ENCODE measurements around the gene ABCA3. TPM values are rescaled to one million over a fixed set of nuclear protein-coding genes. Genes with fewer than 3 reads are reported as not detected.

Gene ABCA3
- total RNA-seq, 1 donor, result 1.4 TPM

GRCh38 chr16:2226918-2227317, 113.6 kb downstream of the ABCA3 start:
- H3K27me3 ChIP-seq (ENCODE audit: insufficient read depth, low read length), result no peaks in the 10 kb centered on the region
- H3K27ac ChIP-seq (ENCODE audit: low read depth, low read length), result no peak overlapping the region
- no peak for DNase-seq (ENCODE audit: insufficient read length, low spot score, missing footprints)
- TF ChIP-seq CTCF (IDR thresholded peaks at IDR 0.05; ENCODE audit: extremely low read depth, low read depth, low read length), result no peak
- peaks cover 25% of the 10 kb centered on the region for H3K36me3 ChIP-seq (ENCODE audit: insufficient read depth, low read length)
- H4K20me1 ChIP-seq (ENCODE audit: insufficient read depth, low read length), result peaks cover 54% of the 10 kb centered on the region
- H3K9me3 ChIP-seq (ENCODE audit: low read depth, low read length), result no peaks in the 10 kb centered on the region
- no peak overlapping the region for H3K4me2 ChIP-seq (ENCODE audit: insufficient read depth, low read length)
- peaks cover 14% of the 10 kb centered on the region for H3K4me1 ChIP-seq (ENCODE audit: insufficient read depth, low read length)
- no peak overlapping the region for H2AFZ ChIP-seq (ENCODE audit: low read length)
- H3K4me3 ChIP-seq (ENCODE audit: insufficient read depth, low read length), result no peak overlapping the region
- peaks cover 64% of the 10 kb centered on the region for H3K79me2 ChIP-seq (ENCODE audit: insufficient read depth, low read length)

GRCh38 chr16:2226245-2226793, 114.2 kb downstream of the ABCA3 start:
- H3K36me3 ChIP-seq (ENCODE audit: insufficient read depth, low read length), result peaks cover 21% of the 10 kb centered on the region
- H3K27ac ChIP-seq (ENCODE audit: low read depth, low read length), result peak overlapping the region; percentile 5
- no peaks in the 10 kb centered on the region for H3K27me3 ChIP-seq (ENCODE audit: insufficient read depth, low read length)
- H3K4me1 ChIP-seq (ENCODE audit: insufficient read depth, low read length), result peaks cover 14% of the 10 kb centered on the region
- no peak overlapping the region for H2AFZ ChIP-seq (ENCODE audit: low read length)
- H3K9me3 ChIP-seq (ENCODE audit: low read depth, low read length), result no peaks in the 10 kb centered on the region
- peaks cover 51% of the 10 kb centered on the region for H4K20me1 ChIP-seq (ENCODE audit: insufficient read depth, low read length)
- TF ChIP-seq CTCF (IDR thresholded peaks at IDR 0.05; ENCODE audit: extremely low read depth, low read depth, low read length), result no peak
- peak; percentile 91 for DNase-seq (ENCODE audit: insufficient read length, low spot score, missing footprints)
- peak overlapping the region; percentile 20 for H3K4me2 ChIP-seq (ENCODE audit: insufficient read depth, low read length)
- H3K4me3 ChIP-seq (ENCODE audit: insufficient read depth, low read length), result no peak overlapping the region
- peaks cover 64% of the 10 kb centered on the region for H3K79me2 ChIP-seq (ENCODE audit: insufficient read depth, low read length)

Small RNA genes within 50 kb of the gene (small RNA-seq; reads per million reads assigned to genes)
- gene MIR3677, result 0.82 reads per million, percentile 14 among the genes with 10 or more reads in this experiment
- gene MIR4717, result not detected

Other genes starting within 250 kb of the ABCA3 start
- gene PKD1, start 204.8 kb downstream of the ABCA3 start, total RNA-seq, result 139 and 180 TPM in 2 replicates
- 0.36 and 0.59 TPM in 2 replicates for gene RAB26, start 192.1 kb downstream of the ABCA3 start, total RNA-seq
- 49.5 and 56.1 TPM in 2 replicates for gene TRAF7, start 184.9 kb downstream of the ABCA3 start, total RNA-seq
- not detected in 2 replicates for gene CASKIN1, start 144.1 kb downstream of the ABCA3 start, total RNA-seq
- gene MLST8, start 135.3 kb downstream of the ABCA3 start, total RNA-seq, result 30.8 and 44.2 TPM in 2 replicates
- gene BRICD5, start 129.9 kb downstream of the ABCA3 start, total RNA-seq, result 1.5 and 2.5 TPM in 2 replicates
- gene PGP, start 125.9 kb downstream of the ABCA3 start, total RNA-seq, result 14.1 and 14.4 TPM in 2 replicates
- 30.9 and 31.5 TPM in 2 replicates for gene E4F1, start 117.1 kb downstream of the ABCA3 start, total RNA-seq
- gene DNASE1L2, start 104.3 kb downstream of the ABCA3 start, total RNA-seq, result 0.72 and 0.88 TPM in 2 replicates
- 42.3 and 44.5 TPM in 2 replicates for gene ECI1, start 89.1 kb downstream of the ABCA3 start, total RNA-seq
- gene RNPS1, start 72.6 kb downstream of the ABCA3 start, total RNA-seq, result 64.2 and 81.1 TPM in 2 replicates
- gene CCNF, start 88.7 kb upstream of the ABCA3 start, total RNA-seq, result 6.9 and 7.4 TPM in 2 replicates
- gene TEDC2, start 119.4 kb upstream of the ABCA3 start, total RNA-seq, result 3.5 and 5.1 TPM in 2 replicates
- gene NTN3, start 130.6 kb upstream of the ABCA3 start, total RNA-seq, result under 0.01 and 0.36 TPM in 2 replicates
- gene TBC1D24, start 134.4 kb upstream of the ABCA3 start, total RNA-seq, result 15.9 and 16.6 TPM in 2 replicates
- gene ATP6V0C, start 173.2 kb upstream of the ABCA3 start, total RNA-seq, result 18.8 and 22.7 TPM in 2 replicates
- gene AMDHD2, start 179.6 kb upstream of the ABCA3 start, total RNA-seq, result 88.4 and 94.8 TPM in 2 replicates
- gene CEMP1, start 190.7 kb upstream of the ABCA3 start, total RNA-seq, result not detected in 2 replicates
- 19.2 and 23.2 TPM in 2 replicates for gene PDPK1, start 197.3 kb upstream of the ABCA3 start, total RNA-seq